HG03039 (cell line): ENCODE results near the gene SCN7A.
A peak's percentile ranks its signal among the peaks of the same experiment; 100 is the strongest.
"Not testable (repeated sequence)": the region's sequence is repeated elsewhere in the genome, so short reads cannot be mapped to it uniquely, and the experiment has no call there.

Source experiments
- ATAC-seq: cut with Tn5 transposase; IDR thresholded peaks from one replicate; pipeline ENCODE4 v1.9.1; 2021; ENCODE audit warnings: mild to moderate bottlenecking, moderate library complexity; ENCODE audit not compliant: unreplicated experiment

The SCN7A gene

DNA sequence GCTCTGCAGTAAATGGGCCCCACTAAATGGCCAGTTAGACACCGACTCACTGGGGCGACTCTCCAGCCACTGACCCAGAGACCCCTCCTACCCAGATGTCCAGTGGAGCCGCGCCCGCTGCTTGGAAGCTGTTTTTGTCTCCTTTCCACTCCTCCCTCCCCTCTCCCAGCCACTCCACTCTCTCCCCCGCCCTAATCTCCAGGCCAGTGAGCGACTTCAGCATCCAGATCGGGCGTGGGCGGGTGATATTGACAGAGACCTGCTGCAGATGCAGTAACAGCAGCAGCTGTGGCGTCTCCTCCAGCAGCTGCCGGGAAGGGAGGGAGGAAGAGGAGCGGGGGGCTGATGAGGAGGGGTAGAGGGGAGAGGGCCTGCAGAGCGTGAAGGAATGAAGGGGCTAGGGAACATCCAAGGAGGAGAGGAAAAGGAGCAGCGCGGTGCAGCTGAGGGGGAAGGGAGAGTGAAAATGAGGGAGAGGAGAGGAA, at the start of gene SCN7A:
Gene SCN7A, minus strand, starts transcription at position 110 of the 485 bp plus-strand sequence. CDS start 16,553 bp downstream, outside the sequence.
- ATAC-seq: no peak

DNA sequence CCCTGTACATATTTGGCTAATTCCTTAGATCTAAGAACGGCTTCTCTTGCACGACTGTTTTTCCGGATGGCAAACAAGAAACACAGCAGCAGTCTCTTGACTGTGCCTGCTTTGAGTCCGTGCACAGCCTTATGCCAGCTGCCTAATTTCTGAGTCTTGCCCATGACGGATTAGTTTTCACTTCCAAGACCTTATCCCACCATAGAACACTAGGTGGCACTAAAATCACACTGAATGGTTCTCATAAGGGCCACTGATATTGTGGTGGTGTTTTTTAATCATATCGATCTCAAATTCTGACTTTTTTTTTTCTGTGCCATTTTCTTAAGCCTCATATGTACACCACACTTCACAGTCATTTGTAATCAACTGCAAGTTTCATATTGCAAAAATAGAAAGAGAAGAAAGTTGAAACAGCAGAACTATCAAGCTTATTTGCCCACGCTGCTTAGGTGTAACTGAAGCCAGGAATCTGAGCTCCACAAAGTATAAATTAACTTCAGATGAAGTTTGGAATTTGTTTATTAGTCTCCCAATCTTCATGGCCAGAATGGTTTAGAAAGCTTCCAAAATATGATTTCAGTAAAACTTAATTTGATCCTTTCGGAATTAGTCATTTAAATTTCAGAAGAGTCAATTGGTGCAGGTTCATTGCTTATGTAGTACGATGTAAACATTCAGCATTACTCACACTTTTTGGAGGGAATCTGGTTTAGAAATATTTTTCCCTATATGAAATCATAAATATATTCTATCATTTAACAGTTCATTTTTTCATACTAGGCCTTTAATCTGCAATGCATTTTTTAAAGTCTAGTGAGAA, 45.5 kb upstream of the SCN7A start:
- ATAC-seq: peak; percentile 95

DNA sequence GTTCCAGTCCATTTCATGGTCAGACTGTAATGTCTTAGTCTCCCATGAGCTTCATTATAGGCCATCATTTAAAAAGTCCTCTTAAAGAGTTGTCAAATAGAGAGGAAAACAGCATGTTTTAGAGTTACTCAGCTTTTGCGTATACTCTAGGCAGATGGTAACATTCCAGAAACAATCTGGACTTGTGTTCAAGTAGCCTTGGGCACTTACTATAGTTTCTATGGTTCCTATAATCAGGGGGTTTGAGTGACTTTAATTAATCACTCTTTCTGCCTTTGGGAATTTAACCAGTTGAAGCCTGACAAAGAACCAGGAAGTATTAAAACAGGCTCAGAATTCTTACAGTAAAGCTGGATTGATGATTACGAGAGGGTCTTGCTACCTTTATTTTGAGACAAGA, 42.1 kb upstream of the SCN7A start:
- ATAC-seq: no peak

DNA sequence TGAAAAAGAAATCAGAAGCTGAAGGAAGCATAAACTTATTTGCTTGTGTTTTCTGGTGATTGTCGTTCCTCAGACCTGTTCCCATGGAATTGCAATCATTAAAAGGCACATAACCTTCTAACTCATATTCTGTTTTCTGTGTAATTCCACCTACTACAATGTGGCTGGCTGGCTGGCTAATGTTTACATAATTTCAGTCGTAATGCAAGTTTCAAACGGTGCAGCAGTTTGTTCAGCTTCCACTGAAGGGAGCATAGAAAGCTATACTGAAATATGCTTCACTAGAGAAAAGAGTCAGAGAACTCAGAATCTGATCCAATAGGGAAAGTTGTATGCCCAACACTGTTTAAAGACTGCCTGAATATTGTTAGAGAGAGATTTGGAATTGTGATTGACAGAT, 27.1 kb upstream of the SCN7A start:
- no peak for ATAC-seq

DNA sequence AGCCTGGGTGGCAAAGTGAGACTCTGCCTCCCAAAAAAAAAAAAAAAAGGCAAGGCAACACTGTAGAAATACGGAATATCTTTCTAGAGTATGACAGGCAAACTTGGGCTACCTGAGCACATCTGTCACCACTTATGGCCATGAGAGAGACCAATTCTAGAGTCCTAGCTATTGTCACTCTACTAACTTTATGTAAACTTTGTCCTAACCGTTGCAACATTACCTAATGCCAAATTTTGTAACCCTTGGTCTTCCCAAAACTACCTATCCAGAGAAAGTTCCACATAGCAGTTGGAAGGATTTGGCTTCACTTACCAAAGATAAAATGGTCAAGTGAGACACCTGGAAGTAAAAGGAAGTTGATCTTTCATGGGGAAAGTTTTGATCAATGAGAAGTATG, 26.6 kb upstream of the SCN7A start:
- no peak for ATAC-seq

DNA sequence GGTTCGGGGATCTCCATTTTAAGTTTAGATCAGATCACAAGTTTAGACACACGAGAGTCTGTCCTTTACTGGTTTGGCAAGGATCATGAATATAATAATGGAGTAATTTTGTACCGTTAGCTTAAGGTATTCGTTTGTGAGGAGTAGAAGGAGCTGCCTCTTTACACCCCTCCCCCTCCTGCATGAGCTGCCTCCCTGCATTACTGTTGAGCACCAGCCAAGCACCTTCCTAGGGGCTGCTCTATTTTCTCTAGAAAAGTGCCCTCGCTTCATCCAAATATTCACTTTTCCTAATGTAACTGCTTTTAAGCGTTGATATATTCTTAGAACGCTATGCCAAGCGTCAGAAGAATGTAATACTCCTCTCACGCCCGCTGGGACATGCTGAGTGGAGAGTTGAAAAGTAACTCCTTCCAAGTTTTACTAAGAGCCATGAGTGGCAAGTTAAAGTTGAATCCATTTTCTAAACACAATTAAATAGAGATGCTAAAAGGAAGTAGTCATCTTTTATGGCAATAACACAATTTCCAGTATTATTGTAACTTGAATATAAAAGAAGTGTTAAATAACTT, 25.4 kb upstream of the SCN7A start:
- ATAC-seq: no peak

DNA sequence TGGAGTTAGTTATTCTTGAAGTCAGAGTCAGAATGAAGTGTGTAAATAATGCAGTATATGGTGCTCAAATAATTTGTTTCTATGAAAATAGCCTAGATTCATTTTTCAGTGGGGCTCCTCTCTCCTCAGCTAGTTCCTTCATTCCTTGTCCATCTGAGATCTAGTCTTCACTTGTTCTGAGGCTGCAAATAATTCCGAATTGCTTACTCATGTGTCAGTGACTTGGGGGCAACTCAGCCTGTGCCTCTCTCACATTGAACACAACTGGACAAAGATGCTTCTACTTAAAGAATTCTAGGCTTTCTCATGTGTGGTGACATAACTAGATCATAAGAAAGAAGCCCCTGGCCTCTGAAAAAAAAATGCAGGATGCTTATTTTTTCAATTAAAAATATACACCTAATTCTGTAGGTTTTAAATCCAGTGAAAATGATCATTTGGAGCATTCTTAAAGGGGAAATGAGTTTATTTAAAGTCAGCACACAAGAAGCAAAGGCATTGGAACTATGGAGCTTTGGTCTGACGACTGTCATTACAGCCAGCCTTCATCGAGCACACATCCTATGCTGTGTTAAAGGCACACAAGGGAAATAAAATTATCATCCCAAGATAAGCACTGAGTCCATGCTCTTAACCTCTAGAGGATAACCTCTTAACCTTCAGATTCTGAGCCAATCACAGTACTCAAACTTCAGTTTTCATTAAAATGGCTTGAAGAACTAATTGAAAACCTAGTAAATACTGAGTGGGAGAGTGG, 24.8 kb upstream of the SCN7A start:
- ATAC-seq: no peak

DNA sequence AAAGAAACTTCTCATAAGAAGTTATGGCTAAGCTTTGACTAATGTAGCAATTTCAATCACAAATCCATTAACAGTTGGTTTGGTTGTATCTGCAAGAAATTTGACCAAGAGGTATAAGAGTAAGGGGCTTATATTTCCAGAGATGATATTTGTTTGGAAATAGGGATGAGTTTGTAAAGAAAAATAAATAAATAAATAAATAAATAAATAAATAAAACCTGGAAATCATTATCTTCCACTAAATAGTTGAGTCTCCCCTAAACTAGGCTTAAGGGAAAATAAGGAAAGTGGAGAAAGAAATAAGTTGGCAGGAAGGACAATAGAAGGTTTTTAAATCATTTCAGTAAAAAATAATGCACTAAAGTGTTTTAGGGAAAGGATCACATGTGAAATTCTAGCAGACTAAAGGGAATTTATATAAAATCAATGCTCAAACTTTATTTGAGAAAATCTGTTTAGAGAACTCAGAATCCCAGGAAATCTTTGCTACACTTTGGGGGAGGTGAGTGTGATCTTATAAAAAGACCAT, 23.5 kb upstream of the SCN7A start:
- no peak for ATAC-seq

DNA sequence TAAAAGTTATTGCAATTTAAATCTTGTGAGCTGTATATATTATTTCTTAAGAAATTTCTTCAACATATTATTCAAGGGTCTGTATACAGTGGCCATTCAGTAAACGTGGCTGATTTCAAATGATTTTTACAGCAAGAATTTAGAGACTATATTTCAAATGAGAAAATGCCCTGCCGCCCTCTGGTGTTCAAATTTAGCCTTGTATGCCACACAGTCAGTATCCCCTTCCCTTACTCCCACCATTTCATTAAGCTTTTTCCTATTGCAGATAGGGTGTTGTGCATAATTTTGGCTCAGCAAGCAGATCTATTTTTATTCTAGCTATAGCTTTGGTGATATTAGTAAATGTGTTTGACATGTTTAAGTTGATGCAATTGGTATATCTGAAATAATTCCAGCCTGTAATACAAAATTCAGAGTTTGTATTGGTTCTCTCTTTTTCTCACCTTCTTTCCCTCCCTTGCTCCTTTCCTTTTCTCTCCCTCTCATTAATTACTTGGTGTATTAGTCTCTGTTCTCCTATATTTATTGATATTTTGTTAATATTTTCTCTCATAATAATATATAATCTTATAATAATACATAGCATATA, 22.8 kb upstream of the SCN7A start:
- no peak for ATAC-seq

DNA sequence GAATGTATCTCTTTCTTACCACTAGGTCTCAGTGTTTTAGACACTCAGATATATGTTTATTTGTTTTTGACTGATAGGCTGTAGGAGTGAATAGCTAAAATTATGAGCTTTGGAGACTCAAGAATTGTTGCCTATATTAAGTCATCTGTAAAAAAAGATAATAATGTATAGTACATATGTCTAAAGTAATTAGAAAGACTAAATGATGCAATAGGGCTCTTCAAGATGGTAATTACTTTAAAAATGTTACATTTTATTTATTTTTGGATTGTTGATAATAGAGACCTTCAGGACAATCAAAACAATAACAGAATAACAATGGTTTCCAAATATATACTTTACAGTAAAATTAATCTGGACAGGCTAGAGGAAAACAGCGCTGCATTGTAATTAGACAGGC, 19.9 kb upstream of the SCN7A start:
- ATAC-seq: no peak

DNA sequence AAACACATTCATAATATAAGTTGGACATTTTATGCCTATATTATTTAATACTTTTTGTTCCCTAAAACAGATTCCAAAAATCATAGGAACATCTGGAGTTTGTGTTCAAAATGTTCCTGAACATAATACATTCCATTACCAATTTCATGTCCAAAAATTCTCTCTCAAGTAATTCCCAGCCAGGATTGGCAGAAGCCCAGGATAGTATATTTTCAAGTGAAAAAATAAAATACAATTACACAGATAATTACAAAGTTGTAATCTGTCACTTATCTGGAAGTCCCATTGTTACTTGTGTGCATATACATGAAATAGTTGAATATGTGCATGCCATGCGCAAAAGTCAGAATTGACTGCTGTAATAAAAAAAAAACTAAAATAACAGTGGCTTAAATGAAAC, 5.2 kb upstream of the SCN7A start:
- no peak for ATAC-seq

DNA sequence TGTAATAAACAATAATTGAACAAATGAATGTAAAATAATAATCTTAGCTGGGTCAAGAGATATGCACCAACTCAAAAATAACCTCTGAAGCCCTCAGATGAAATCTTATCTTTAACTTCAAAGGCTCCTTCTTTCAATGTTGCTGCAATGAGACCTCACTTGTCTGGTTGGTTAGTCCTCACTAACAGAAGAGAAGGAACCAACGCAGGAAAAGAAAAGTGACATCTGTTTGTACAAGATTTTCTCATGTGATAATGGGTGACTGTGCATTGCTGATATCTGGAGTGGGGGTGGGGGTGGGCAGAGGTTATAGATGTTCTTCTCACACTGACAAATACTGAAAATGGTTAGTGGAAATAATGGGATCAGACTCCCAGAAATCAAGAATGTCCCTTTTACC, 2.6 kb downstream of the SCN7A start:
- no peak for ATAC-seq

DNA sequence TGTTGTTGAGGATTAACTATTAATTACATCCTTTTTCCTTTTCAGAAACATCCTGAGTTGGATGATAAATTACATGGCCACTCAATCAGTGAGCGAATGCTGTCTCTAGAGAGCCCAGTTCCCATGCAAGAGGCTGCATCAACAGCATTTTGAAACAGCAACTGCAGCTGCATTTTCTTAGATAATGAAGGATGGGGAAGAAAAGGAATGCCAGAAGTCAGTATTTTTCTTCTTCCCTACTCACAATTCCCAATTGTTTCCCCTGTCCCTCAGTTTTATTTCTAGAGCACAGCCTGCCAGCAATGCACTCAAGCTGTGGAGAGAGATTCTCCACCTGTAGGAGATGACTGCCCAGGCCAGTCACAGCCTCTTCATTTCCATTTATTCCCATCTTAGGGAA, 6.9 kb downstream of the SCN7A start:
- no peak for ATAC-seq

DNA sequence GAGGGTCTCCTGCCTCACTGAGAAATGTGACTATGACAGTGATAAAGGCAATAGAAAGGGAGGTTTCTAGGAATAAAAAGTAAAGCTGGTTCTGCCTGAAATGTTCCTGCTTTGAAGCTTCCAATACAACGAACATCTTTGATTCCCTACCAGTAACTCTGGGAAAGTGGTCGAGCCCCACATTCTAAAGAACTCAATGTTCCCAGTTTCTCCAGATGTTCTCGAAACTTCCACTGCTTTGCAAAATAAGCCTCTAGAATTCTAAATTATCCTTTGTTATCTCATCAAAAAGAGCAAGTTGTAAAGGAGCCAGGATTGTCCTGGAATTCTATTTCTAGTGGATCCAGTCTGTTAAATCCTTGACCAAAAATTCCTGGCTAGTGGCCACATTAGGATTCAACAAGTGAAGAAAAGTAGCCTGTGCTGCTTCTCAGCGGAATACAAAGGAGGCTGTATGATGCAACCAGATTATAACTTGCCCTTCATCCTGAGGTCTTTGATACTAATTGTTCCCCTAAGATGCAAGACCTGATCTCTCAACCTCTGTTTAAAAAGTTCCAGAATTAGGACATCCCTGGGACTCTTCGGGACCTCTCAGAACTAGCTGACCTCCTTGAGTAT, 8.4 kb downstream of the SCN7A start:
- no peak for ATAC-seq

DNA sequence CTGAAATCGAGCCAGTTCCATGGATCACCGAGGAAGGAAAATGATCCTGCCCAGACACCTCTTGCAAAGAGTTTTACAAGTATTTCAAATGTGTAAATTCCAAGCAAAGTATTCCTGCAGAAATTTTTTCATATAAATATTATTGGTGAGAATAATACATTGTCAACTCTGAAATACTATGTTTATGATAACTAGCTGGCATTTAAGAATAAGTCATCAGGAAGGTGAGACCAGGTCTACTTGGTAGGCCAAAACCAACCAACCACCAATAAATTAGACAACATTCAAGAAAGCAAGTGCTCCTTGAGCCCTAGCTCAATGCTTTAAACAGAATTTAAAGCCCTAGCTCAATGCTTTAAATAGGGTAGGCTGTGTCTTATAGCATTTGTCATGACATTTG, 21.7 kb downstream of the SCN7A start:
- no peak for ATAC-seq

DNA sequence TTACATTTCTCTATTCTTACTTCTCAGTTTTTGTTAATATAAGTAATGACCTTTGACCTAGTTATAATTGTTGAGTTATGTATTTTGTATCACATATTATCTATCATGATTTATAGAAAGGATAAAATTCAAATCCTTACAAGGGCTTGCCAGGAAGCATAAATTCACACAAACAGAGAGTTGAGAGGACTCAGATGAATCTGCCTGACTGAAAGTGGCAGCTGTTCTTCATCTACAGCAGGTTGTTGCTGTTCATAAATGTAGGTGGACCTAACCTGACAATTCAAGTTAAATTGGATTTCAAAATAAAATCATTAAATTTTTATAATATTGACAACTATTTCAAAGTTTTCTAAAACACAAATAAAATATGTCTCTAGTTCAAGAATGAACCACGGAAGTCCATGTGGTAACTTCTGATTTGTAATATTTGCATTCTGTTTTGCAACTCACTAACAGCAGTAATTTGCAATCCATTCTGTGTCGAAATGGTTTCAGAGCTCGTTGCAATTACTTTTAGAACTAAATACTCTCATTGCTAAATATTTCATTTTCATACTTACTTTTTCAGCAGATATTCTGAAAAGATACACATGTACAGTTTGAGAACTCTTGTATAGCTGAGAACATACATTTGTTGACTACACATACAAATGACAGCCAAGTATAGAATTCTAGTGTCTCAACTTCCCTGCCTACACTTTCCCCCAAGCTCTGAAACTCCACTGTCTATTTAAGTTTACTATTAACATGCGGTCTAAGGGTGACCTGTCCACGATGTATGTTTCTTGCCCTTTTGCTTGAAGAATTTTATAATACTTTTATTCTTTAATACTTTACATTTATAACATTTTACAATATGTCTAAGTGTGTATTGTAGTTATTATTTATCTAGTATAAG, 25.7 kb downstream of the SCN7A start:
- no peak for ATAC-seq

DNA sequence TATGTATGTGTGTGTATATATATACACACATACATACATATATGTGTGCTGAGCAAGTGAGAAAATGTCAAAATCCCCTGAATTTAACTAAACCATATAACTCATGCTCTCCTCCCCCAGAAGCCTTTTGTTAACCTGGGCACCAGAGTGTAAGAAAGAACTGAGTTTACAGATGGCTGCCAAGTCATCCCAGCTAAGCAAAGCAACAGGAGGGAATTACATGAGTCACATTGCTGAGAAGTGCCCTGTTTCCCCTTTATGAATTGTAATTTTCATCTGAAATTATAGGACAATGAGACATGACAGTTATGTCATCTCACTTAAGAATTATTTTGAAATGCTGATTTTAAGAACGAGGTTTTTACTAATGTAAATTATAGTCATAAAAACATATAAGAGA, 29.9 kb downstream of the SCN7A start:
- ATAC-seq: no peak

DNA sequence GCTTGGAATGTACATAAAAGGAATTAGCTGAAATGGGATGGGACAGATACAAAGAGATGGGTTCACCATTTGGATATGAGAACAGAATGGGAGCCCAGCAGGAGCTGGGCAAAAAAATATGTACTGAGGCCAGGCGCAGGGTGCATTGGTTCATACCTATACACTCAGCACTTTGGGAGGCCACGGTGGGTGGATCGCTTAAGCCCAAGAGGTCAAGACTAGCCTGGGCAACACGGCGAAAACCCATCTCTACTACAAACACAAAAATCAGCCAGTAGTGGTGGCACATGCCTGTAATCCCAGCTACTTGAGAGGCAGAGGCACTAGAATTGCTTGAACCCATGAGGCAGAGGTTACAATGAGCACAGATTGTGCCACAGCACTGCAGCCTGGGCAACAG, 30.4 kb downstream of the SCN7A start:
- ATAC-seq: no peak

DNA sequence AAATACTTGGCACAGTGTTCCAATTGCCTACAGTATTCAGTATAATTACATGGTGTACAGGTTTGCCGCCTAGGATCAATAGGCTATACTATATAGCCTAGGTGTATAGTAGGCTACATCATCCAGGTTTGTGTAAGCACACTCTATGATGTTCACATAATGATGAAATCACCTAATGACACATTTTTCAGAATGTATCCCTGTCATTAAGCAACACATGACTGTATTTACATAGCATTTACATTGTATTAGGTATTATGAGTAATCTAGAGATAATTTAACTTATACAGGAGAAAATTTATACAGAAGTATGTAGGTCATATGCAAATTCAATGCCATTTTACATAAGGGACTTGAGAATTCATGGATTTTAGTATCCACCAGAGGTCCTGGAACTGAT, 35.4 kb downstream of the SCN7A start:
- ATAC-seq: no peak

DNA sequence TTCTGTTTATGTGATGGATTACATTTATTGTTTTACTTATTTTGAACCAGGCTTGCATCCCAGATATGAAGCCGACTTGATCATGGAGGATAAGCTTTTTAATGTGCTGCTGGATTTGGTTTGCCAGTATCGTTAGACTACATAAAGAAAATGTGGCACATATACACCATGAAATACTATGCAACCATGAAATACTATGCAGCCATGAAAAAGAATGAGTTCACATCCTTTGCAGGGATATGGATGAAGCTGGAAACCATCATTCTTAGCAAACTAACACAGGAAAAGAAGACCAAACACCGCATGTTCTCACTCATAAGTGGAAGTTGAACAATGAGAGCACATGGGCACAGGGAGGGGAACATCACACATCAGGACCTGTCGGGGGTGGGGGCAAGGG, 38.2 kb downstream of the SCN7A start:
- not testable (repeated sequence) for ATAC-seq
